Measurements from ENCODE around the gene SRD5A1. TPM values are rescaled to one million over a fixed set of nuclear protein-coding genes. Genes with fewer than 3 reads are reported as not detected.

SRD5A1 gene
- polyA plus RNA-seq (2013, experiment 1 of 2), result 11.2 TPM
- polyA plus RNA-seq (2013, experiment 2 of 2), result 11.9 TPM

DNA sequence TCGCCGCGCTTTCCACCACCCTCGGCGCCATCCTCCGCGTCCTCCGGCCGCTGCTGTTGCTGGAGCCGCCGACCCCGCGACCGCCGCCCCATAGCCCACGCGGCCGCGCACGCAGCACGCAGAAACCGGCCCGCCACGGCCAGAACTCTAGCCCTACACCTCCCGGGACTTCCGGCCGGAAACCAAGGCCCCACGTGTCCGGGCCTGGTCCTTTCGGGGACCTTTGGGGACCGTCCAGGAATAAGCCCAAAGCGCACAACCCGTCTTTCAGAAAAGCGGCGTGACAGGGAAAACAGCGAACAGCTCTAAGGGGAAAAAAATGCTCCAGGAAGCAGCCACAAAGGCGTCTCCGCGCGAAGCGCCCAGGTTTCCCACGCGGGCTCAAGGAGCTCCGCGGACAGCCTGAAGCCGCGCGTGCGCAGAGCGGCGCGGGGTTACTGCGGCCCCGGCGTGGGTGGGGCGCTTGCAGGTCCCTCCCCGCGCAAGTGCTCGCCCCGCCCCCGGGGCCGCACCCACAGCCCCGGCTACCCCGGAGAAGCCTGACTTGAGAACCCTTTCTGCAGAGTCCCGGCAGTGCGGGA, at the start of gene SRD5A1, which contains the start of gene NSUN2:
TSS of gene SRD5A1 (plus strand) at position 553 of the 581 bp plus-strand sequence. CDS start 137 bp downstream, outside the sequence.
TSS of gene NSUN2 (minus strand) at position 157 of the 581 bp plus-strand sequence. CDS start at position 92, 65 bp downstream.
- Histone ChIP-seq H3K4me1 (ENCODE audit: control insufficient read depth, low read depth, low read length) (peaks cover 4% of the 10 kb centered on the region), H3K27ac (ENCODE audit: low read depth, low read length) (peak within 1 kb of the TSS; percentile 81), H3K56ac (ENCODE audit: low read length) (peak within 1 kb of the TSS; percentile 96), H3K9ac (ENCODE audit: low read length) (peak within 1 kb of the TSS; percentile 98), H2BK5ac (ENCODE audit: low read length) (no peak within 1 kb of the TSS), H3K18ac (ENCODE audit: low read length) (peak within 1 kb of the TSS; percentile 91), H2BK120ac (ENCODE audit: low read depth, low read length) (no peak within 1 kb of the TSS), H3K4me3 (ENCODE audit: low read length) (peak within 1 kb of the TSS; percentile 100), H2AK5ac (ENCODE audit: low read length) (peak within 1 kb of the TSS; percentile 74), H3K4me2 (ENCODE audit: low read length) (peak within 1 kb of the TSS; percentile 98), H3K79me2 (ENCODE audit: control insufficient read depth, insufficient read depth, low read length) (peaks cover 56% of the 10 kb centered on the region), H3K36me3 (ENCODE audit: control insufficient read depth, insufficient read depth, low read length) (peaks cover 6% of the 10 kb centered on the region), H3K23ac (ENCODE audit: low read length) (peak within 1 kb of the TSS; percentile 89), H3K79me1 (ENCODE audit: low read length) (peaks cover 31% of the 10 kb centered on the region), H2BK15ac (replicated peaks; ENCODE audit: low read depth) (no peak within 1 kb of the TSS), H4K5ac (ENCODE audit: low read length) (no peak within 1 kb of the TSS), H4K8ac (ENCODE audit: low read depth, low read length) (peak within 1 kb of the TSS; percentile 91), H3K4ac (ENCODE audit: low read depth, low read length) (peak within 1 kb of the TSS; percentile 74), H3K27me3 (ENCODE audit: insufficient read depth, low read length, poor library complexity) (no peaks in the 10 kb centered on the region)
- no CpG with 5 or more reads among the region's 66 CpGs for WGBS (ENCODE audit: extremely low coverage, insufficient coverage, low lambda C conversion rate)
- DNase-seq, result peak; percentile 92

GRCh38 chr5:6584101-6584645, 49.1 kb upstream of the SRD5A1 start:
- peaks cover 4% of the 10 kb centered on the region for H3K27me3 ChIP-seq (ENCODE audit: insufficient read depth, low read length, poor library complexity)
- H3K79me1 ChIP-seq (ENCODE audit: low read length), result no peaks in the 10 kb centered on the region
- no peak for DNase-seq
- no peak overlapping the region for H2AK5ac ChIP-seq (ENCODE audit: low read length)
- no peak overlapping the region for H3K18ac ChIP-seq (ENCODE audit: low read length)
- no peaks in the 10 kb centered on the region for H3K36me3 ChIP-seq (ENCODE audit: control insufficient read depth, insufficient read depth, low read length)
- no peak overlapping the region for H3K4ac ChIP-seq (ENCODE audit: low read depth, low read length)
- no peak overlapping the region for H2BK120ac ChIP-seq (ENCODE audit: low read depth, low read length)
- no peak overlapping the region for H3K4me3 ChIP-seq (ENCODE audit: low read length)
- H3K27ac ChIP-seq (ENCODE audit: low read depth, low read length), result no peak overlapping the region
- WGBS (ENCODE audit: extremely low coverage, insufficient coverage, low lambda C conversion rate), result no CpG with 5 or more reads among the region's 6 CpGs
- H2BK5ac ChIP-seq (ENCODE audit: low read length), result no peak overlapping the region
- H4K8ac ChIP-seq (ENCODE audit: low read depth, low read length), result no peak overlapping the region
- H3K9ac ChIP-seq (ENCODE audit: low read length), result no peak overlapping the region
- no peak overlapping the region for H4K5ac ChIP-seq (ENCODE audit: low read length)
- H3K23ac ChIP-seq (ENCODE audit: low read length), result no peak overlapping the region
- H3K4me2 ChIP-seq (ENCODE audit: low read length), result no peak overlapping the region
- H3K56ac ChIP-seq (ENCODE audit: low read length), result no peak overlapping the region
- H3K79me2 ChIP-seq (ENCODE audit: control insufficient read depth, insufficient read depth, low read length), result no peaks in the 10 kb centered on the region
- H2BK15ac ChIP-seq (replicated peaks; ENCODE audit: low read depth), result no peak overlapping the region
- no peaks in the 10 kb centered on the region for H3K4me1 ChIP-seq (ENCODE audit: control insufficient read depth, low read depth, low read length)

- H2BK15ac ChIP-seq (replicated peaks; ENCODE audit: low read depth), result no peak overlapping the region
- WGBS (ENCODE audit: extremely low coverage, insufficient coverage, low lambda C conversion rate), result no CpG with 5 or more reads among the region's 8 CpGs
- H3K9ac ChIP-seq (ENCODE audit: low read length), result no peak overlapping the region
- no peak overlapping the region for H3K4me2 ChIP-seq (ENCODE audit: low read length)
- H3K27me3 ChIP-seq (ENCODE audit: insufficient read depth, low read length, poor library complexity), result peaks cover 4% of the 10 kb centered on the region
- no peak overlapping the region for H2AK5ac ChIP-seq (ENCODE audit: low read length)
- no peak overlapping the region for H3K4me3 ChIP-seq (ENCODE audit: low read length)
- H3K27ac ChIP-seq (ENCODE audit: low read depth, low read length), result no peak overlapping the region
- no peaks in the 10 kb centered on the region for H3K79me1 ChIP-seq (ENCODE audit: low read length)
- no peak overlapping the region for H3K18ac ChIP-seq (ENCODE audit: low read length)
- H3K56ac ChIP-seq (ENCODE audit: low read length), result no peak overlapping the region
- H3K4me1 ChIP-seq (ENCODE audit: control insufficient read depth, low read depth, low read length), result no peaks in the 10 kb centered on the region
- no peak overlapping the region for H4K5ac ChIP-seq (ENCODE audit: low read length)
- H2BK5ac ChIP-seq (ENCODE audit: low read length), result no peak overlapping the region
- H4K8ac ChIP-seq (ENCODE audit: low read depth, low read length), result no peak overlapping the region
- DNase-seq, result no peak
- H2BK120ac ChIP-seq (ENCODE audit: low read depth, low read length), result no peak overlapping the region
- H3K4ac ChIP-seq (ENCODE audit: low read depth, low read length), result no peak overlapping the region
- H3K36me3 ChIP-seq (ENCODE audit: control insufficient read depth, insufficient read depth, low read length), result no peaks in the 10 kb centered on the region
- no peaks in the 10 kb centered on the region for H3K79me2 ChIP-seq (ENCODE audit: control insufficient read depth, insufficient read depth, low read length)
- no peak overlapping the region for H3K23ac ChIP-seq (ENCODE audit: low read length)
Observed at GRCh38 chr5:6584727-6585126, 48.5 kb upstream of the SRD5A1 start.

DNA sequence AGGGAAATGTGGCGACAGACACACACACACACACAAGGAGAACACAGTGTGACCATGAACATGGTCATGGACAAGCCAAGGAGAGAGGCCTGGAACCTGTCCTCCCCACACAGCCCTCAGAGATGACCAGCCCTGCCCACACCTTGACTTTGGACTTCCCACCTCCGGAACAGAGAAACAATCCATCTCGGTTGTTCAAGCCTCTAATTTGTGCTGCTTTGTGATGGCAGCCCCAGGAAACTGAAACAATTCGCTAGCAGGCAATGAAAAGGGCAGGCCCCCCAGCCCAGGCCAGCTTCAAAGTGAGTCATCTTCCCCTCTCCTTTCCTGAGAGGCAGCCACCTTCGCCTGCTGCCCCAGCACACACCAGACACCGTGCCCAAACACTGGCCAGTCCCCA, 48.1 kb upstream of the SRD5A1 start:
- Histone ChIP-seq H2BK120ac (ENCODE audit: low read depth, low read length) (no peak overlapping the region), H3K36me3 (ENCODE audit: control insufficient read depth, insufficient read depth, low read length) (no peaks in the 10 kb centered on the region), H3K9ac (ENCODE audit: low read length) (no peak overlapping the region), H3K18ac (ENCODE audit: low read length) (no peak overlapping the region), H3K79me2 (ENCODE audit: control insufficient read depth, insufficient read depth, low read length) (no peaks in the 10 kb centered on the region), H4K8ac (ENCODE audit: low read depth, low read length) (no peak overlapping the region), H3K56ac (ENCODE audit: low read length) (no peak overlapping the region), H2AK5ac (ENCODE audit: low read length) (no peak overlapping the region), H3K4me1 (ENCODE audit: control insufficient read depth, low read depth, low read length) (no peaks in the 10 kb centered on the region), H3K4ac (ENCODE audit: low read depth, low read length) (no peak overlapping the region), H3K27me3 (ENCODE audit: insufficient read depth, low read length, poor library complexity) (peaks cover 4% of the 10 kb centered on the region), H3K27ac (ENCODE audit: low read depth, low read length) (no peak overlapping the region), H2BK5ac (ENCODE audit: low read length) (no peak overlapping the region), H2BK15ac (replicated peaks; ENCODE audit: low read depth) (no peak overlapping the region), H3K79me1 (ENCODE audit: low read length) (no peaks in the 10 kb centered on the region), H4K5ac (ENCODE audit: low read length) (no peak overlapping the region), H3K4me2 (ENCODE audit: low read length) (no peak overlapping the region), H3K4me3 (ENCODE audit: low read length) (no peak overlapping the region), H3K23ac (ENCODE audit: low read length) (no peak overlapping the region)
- no CpG with 5 or more reads among the region's 6 CpGs for WGBS (ENCODE audit: extremely low coverage, insufficient coverage, low lambda C conversion rate)
- no peak for DNase-seq

DNA sequence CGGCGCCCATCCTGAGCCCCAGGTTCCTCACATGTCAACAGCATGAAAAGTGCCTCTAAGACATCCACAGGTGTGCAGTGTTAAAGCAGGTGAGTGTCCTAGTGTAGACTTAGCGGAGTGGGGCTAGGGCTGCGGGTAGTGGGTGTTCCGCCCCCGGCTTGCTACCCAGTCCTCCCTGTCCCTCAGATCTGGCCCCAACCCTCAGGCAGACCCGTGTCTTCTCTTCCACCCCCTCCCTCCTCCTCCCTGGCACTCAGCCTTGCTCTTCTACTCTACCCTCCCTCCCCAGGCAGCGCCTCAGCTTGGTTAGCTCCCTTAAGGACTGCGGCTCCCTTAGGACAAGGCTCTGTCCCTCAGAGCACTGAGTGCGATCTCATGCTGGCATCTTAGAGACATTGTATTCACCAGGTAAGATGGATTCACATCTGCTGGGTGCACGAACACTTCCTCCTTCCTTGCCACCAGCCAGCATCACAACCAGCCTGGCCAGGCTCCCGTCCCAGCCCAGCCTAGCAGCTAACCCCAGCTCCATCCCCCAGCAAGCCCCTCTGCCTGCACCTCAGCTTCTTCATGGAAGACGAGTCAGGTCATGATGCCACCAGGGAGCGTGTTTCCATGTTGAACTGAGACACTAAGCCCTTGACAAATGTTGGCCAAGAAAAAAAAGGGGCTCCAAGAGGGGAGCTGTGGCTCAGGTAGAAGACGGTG, 47.1 kb upstream of the SRD5A1 start:
- DNase-seq, result no peak
- no peaks in the 10 kb centered on the region for H3K79me1 ChIP-seq (ENCODE audit: low read length)
- no peak overlapping the region for H3K27ac ChIP-seq (ENCODE audit: low read depth, low read length)
- H3K36me3 ChIP-seq (ENCODE audit: control insufficient read depth, insufficient read depth, low read length), result no peaks in the 10 kb centered on the region
- H3K4ac ChIP-seq (ENCODE audit: low read depth, low read length), result no peak overlapping the region
- no peak overlapping the region for H3K4me3 ChIP-seq (ENCODE audit: low read length)
- no CpG with 5 or more reads among the region's 15 CpGs for WGBS (ENCODE audit: extremely low coverage, insufficient coverage, low lambda C conversion rate)
- H4K5ac ChIP-seq (ENCODE audit: low read length), result no peak overlapping the region
- H2BK120ac ChIP-seq (ENCODE audit: low read depth, low read length), result no peak overlapping the region
- H2BK15ac ChIP-seq (replicated peaks; ENCODE audit: low read depth), result no peak overlapping the region
- H3K56ac ChIP-seq (ENCODE audit: low read length), result no peak overlapping the region
- H3K9ac ChIP-seq (ENCODE audit: low read length), result no peak overlapping the region
- no peak overlapping the region for H2AK5ac ChIP-seq (ENCODE audit: low read length)
- H3K18ac ChIP-seq (ENCODE audit: low read length), result no peak overlapping the region
- no peak overlapping the region for H4K8ac ChIP-seq (ENCODE audit: low read depth, low read length)
- H3K79me2 ChIP-seq (ENCODE audit: control insufficient read depth, insufficient read depth, low read length), result no peaks in the 10 kb centered on the region
- no peak overlapping the region for H2BK5ac ChIP-seq (ENCODE audit: low read length)
- no peaks in the 10 kb centered on the region for H3K4me1 ChIP-seq (ENCODE audit: control insufficient read depth, low read depth, low read length)
- no peak overlapping the region for H3K23ac ChIP-seq (ENCODE audit: low read length)
- no peak overlapping the region for H3K4me2 ChIP-seq (ENCODE audit: low read length)
- H3K27me3 ChIP-seq (ENCODE audit: insufficient read depth, low read length, poor library complexity), result peaks cover 4% of the 10 kb centered on the region
